GOT3 (cell line): ENCODE data around the gene PPOX.

Source experiments
- DNase-seq: peaks from one replicate; lab custom pipeline; 2025; ENCODE audit warnings: mixed read lengths; lab: John Stamatoyannopoulos, UW

Gene PPOX

GRCh38 chr1:161198194-161198896 lies 32.1 kb downstream of the PPOX start:
- DNase-seq, result no peak

- DNase-seq, result peak; percentile 52
Measured at GRCh38 chr1:161198897-161199431, 32.7 kb downstream of the PPOX start, which contains the start of gene ADAMTS4. Gene ADAMTS4 (minus strand): TSS chr1:161199054. CDS start chr1:161198627, 427 bp downstream.

GRCh38 chr1:161199506-161200139 lies 33.4 kb downstream of the PPOX start:
- DNase-seq, result no peak

GRCh38 chr1:161200421-161200991 lies 34.3 kb downstream of the PPOX start:
- DNase-seq, result no peak

- DNase-seq, result no peak
Measured at GRCh38 chr1:161200992-161201835, 35.0 kb downstream of the PPOX start.

- peak; percentile 83 for DNase-seq
Measured at GRCh38 chr1:161201836-161202712, 35.8 kb downstream of the PPOX start, which contains the start of gene NDUFS2. Gene NDUFS2 (plus strand): TSS chr1:161202367. CDS start chr1:161202386, 19 bp downstream.

GRCh38 chr1:161206411-161207140 lies 40.4 kb downstream of the PPOX start:
- no peak for DNase-seq

- no peak for DNase-seq
Measured at GRCh38 chr1:161207173-161207572, 40.9 kb downstream of the PPOX start.

GRCh38 chr1:161209790-161210409 lies 43.7 kb downstream of the PPOX start:
- no peak for DNase-seq

- DNase-seq, result no peak
Measured at GRCh38 chr1:161214369-161214768, 48.1 kb downstream of the PPOX start.

GRCh38 chr1:161215076-161215475 lies 48.9 kb downstream of the PPOX start, which contains the start of gene FCER1G:
Gene FCER1G (plus strand): TSS chr1:161215295. CDS start chr1:161215322, 27 bp downstream.
- DNase-seq, result no peak

GRCh38 chr1:161216945-161217712 lies 50.9 kb downstream of the PPOX start:
- peak; percentile 23 for DNase-seq

GRCh38 chr1:161217831-161218230 lies 51.6 kb downstream of the PPOX start:
- no peak for DNase-seq

- DNase-seq, result peak; percentile 67
Measured at GRCh38 chr1:161218301-161219077, 52.3 kb downstream of the PPOX start.

- DNase-seq, result no peak
Measured at GRCh38 chr1:161219078-161219892, 53.1 kb downstream of the PPOX start.

GRCh38 chr1:161220002-161220401 lies 53.8 kb downstream of the PPOX start:
- DNase-seq, result no peak
